Neural cell (in vitro differentiated cells): ENCODE results near the gene PRPF38B. TPM values are rescaled to one million over a fixed set of nuclear protein-coding genes. Genes with fewer than 3 reads are reported as not detected.

Experiments
- H2AFZ ChIP-seq: fragments of 200-600, 300-800 bp; sonication (generic), shearing (Covaris generic); 2 replicates; pipeline ENCODE4 v1.6.0; 2014; ENCODE audit warnings: low read depth, mild to moderate bottlenecking, antibody characterized with exemption, low read length, moderate library complexity
- H3F3A ChIP-seq: fragments of 200-600 bp; shearing (Covaris generic); 2 replicates; pipeline ENCODE4 v1.6.1; 2016; ENCODE audit warnings: mild to moderate bottlenecking, moderate library complexity, mixed read lengths, antibody characterized with exemption, low read length; ENCODE audit not compliant: insufficient read depth, poor library complexity, severe bottlenecking
- H3K27ac ChIP-seq: fragments of 200-600, 300-800 bp; sonication (generic), shearing (Covaris generic); 2 replicates; pipeline ENCODE4 v1.5.1; 2014; ENCODE audit warnings: mild to moderate bottlenecking, low read length, moderate library complexity
- H3K27me3 ChIP-seq: fragments of 300-800, 200-600 bp; sonication (generic), shearing (Covaris generic); 2 replicates; pipeline ENCODE4 v1.6.0; 2014; ENCODE audit warnings: mild to moderate bottlenecking, low read depth, low read length, moderate library complexity; ENCODE audit not compliant: insufficient read depth
- H3K36me3 ChIP-seq: fragments of 300-800, 200-600 bp; sonication (generic), shearing (Covaris generic); 2 replicates; pipeline ENCODE4 v1.5.1; 2014; ENCODE audit warnings: mild to moderate bottlenecking, antibody characterized with exemption, low read length, moderate library complexity; ENCODE audit not compliant: insufficient read depth
- H3K4me2 ChIP-seq: fragments of 300-800, 200-600 bp; sonication (generic), shearing (Covaris generic); 2 replicates; pipeline ENCODE4 v1.6.0; 2014; ENCODE audit warnings: mild to moderate bottlenecking, low read length
- H3K4me3 ChIP-seq: fragments of 300-800, 200-600 bp; sonication (generic), shearing (Covaris generic); 2 replicates; pipeline ENCODE4 v1.5.1; 2014; ENCODE audit warnings: mild to moderate bottlenecking, low read length, moderate library complexity
- H3K79me2 ChIP-seq: fragments of 200-600 bp; shearing (Covaris generic); replicated peaks from 2 replicates; pipeline ENCODE4 v1.6.0; 2014; ENCODE audit warnings: mild to moderate bottlenecking, low read length, moderate library complexity; ENCODE audit not compliant: insufficient read depth
- H3K9ac ChIP-seq: fragments of 300-800, 200-600 bp; sonication (generic), shearing (Covaris generic); 2 replicates; pipeline ENCODE4 v1.6.1; 2016; ENCODE audit warnings: mild to moderate bottlenecking, low read length, mixed read lengths
- H3K9me2 ChIP-seq: fragments of 200-600 bp; shearing (Covaris generic); 2 replicates; pipeline ENCODE4 v1.6.1; 2016; ENCODE audit warnings: mild to moderate bottlenecking, low read length, mixed read lengths; ENCODE audit not compliant: insufficient read depth
- H3K9me3 ChIP-seq: fragments of 200-600, 300-800 bp; sonication (generic), shearing (Covaris generic); 2 replicates; pipeline ENCODE4 v1.6.1; 2016; ENCODE audit warnings: mild to moderate bottlenecking, mixed run types, low read length, moderate library complexity, mixed read lengths
- H4K20me1 ChIP-seq: fragments of 200-600 bp; shearing (Covaris generic); 2 replicates; pipeline ENCODE4 v1.6.1; 2016; ENCODE audit warnings: mild to moderate bottlenecking, mixed run types; ENCODE audit not compliant: insufficient read depth
- EP300 ChIP-seq: fragments of 450-650 bp; conservative IDR thresholded peaks from 2 replicates; pipeline ENCODE4 v1.6.1; 2014; ENCODE audit warnings: antibody characterized with exemption, mild to moderate bottlenecking, moderate library complexity; ENCODE audit not compliant: poor library complexity, severe bottlenecking
- EZH2 ChIP-seq: fragments of 200-600, 300-800 bp; shearing (Covaris generic), sonication (generic); IDR thresholded peaks from 2 replicates; pipeline ENCODE4 v1.6.1; 2014; ENCODE audit warnings: antibody characterized with exemption, low read length, borderline replicate concordance, mild to moderate bottlenecking; ENCODE audit not compliant: insufficient read depth, poor library complexity, severe bottlenecking
- MXI1 ChIP-seq: fragments of 450-650 bp; conservative IDR thresholded peaks from 2 replicates; pipeline ENCODE4 v1.6.1; 2014; ENCODE audit warnings: antibody characterized with exemption, mild to moderate bottlenecking; ENCODE audit not compliant: poor library complexity, severe bottlenecking
- POLR2AphosphoS5 ChIP-seq: IDR thresholded peaks from 2 replicates; pipeline ENCODE4 v1.6.1; 2012
- RAD21 ChIP-seq: fragments of 450-650 bp; conservative IDR thresholded peaks from 2 replicates; pipeline ENCODE4 v1.6.1; 2014; ENCODE audit warnings: antibody characterized with exemption, mild to moderate bottlenecking, moderate library complexity
- SMC3 ChIP-seq: fragments of 450-650 bp; conservative IDR thresholded peaks from 2 replicates; pipeline ENCODE4 v1.6.1; 2014; ENCODE audit warnings: antibody characterized with exemption, mild to moderate bottlenecking, moderate library complexity; ENCODE audit not compliant: poor library complexity
- TAF1 ChIP-seq: IDR thresholded peaks from 2 replicates; pipeline ENCODE4 v1.6.1; 2012; ENCODE audit warnings: low read depth
- polyA plus RNA-seq: library from polyadenylated mRNA; depleted of rRNA; stranded (reverse); fragments of >200 nt; gene quantifications from 2 replicates; pipeline ENCODE4 v1.2.3, GENCODE V29; 2014
- TF ChIP-seq, protein P1 (sequence below): fragments of 450-650 bp; IDR thresholded peaks from 2 replicates; pipeline ENCODE4 v1.5.1; 2014; ENCODE audit warnings: antibody characterized with exemption, mild to moderate bottlenecking, moderate library complexity; ENCODE audit not compliant: poor library complexity, severe bottlenecking
- TF ChIP-seq, protein P2 (sequence below): IDR thresholded peaks from 2 replicates; pipeline ENCODE4 v1.6.1; 2012; ENCODE audit warnings: borderline replicate concordance

PRPF38B gene
- polyA plus RNA-seq, 1 donor from 2014 or later, result 31.9 TPM

DNA sequence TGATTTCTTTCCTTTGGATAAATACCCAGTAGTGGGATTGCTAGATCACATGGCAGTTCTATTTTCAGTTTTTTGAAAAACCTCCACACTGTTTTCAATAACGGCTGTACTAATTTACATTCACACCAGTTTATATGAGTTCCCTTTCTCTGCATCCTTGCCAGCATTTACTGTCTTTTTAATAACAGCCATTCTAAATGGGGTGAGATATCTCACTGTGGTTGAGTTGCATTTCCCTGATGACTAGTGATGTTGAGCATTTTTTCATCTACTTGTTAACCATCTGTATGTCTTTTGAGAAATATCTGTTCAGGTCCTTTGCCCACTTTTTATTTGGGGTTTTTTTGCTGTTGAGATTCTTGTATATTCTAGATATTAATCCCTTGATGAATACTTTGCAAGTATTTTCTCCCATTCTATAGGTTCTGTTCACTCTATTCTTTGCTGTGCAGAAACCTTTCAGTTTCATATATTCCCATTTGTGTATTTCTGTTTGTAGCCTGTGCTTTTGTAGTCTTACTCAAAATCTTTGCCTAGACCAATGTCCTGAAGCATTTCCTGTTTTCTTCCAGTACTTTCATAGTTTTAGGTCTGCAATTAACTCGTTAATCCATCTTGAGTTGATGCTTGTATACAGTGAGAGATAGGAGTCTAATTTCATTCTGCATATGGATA is 38.5 kb upstream of the PRPF38B start:
- Histone ChIP-seq H3K9ac (no peak overlapping the region), H3K79me2 (no peaks in the 10 kb centered on the region), H3K27ac (no peak overlapping the region), H3K27me3 (no peaks in the 10 kb centered on the region), H2AFZ (no peak overlapping the region), H3K9me2 (no peaks in the 10 kb centered on the region), H3K4me3 (no peak overlapping the region), H3K9me3 (no peaks in the 10 kb centered on the region), H3F3A (no peaks in the 10 kb centered on the region), H3K36me3 (no peaks in the 10 kb centered on the region), H4K20me1 (no peaks in the 10 kb centered on the region), H3K4me2 (no peak overlapping the region)
- TF ChIP-seq TAF1, result no peak
- no peak for TF ChIP-seq EZH2
- no peak for TF ChIP-seq RAD21
- TF ChIP-seq, protein P1, sequence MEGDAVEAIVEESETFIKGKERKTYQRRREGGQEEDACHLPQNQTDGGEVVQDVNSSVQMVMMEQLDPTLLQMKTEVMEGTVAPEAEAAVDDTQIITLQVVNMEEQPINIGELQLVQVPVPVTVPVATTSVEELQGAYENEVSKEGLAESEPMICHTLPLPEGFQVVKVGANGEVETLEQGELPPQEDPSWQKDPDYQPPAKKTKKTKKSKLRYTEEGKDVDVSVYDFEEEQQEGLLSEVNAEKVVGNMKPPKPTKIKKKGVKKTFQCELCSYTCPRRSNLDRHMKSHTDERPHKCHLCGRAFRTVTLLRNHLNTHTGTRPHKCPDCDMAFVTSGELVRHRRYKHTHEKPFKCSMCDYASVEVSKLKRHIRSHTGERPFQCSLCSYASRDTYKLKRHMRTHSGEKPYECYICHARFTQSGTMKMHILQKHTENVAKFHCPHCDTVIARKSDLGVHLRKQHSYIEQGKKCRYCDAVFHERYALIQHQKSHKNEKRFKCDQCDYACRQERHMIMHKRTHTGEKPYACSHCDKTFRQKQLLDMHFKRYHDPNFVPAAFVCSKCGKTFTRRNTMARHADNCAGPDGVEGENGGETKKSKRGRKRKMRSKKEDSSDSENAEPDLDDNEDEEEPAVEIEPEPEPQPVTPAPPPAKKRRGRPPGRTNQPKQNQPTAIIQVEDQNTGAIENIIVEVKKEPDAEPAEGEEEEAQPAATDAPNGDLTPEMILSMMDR, result no peak
- TF ChIP-seq, protein P2, sequence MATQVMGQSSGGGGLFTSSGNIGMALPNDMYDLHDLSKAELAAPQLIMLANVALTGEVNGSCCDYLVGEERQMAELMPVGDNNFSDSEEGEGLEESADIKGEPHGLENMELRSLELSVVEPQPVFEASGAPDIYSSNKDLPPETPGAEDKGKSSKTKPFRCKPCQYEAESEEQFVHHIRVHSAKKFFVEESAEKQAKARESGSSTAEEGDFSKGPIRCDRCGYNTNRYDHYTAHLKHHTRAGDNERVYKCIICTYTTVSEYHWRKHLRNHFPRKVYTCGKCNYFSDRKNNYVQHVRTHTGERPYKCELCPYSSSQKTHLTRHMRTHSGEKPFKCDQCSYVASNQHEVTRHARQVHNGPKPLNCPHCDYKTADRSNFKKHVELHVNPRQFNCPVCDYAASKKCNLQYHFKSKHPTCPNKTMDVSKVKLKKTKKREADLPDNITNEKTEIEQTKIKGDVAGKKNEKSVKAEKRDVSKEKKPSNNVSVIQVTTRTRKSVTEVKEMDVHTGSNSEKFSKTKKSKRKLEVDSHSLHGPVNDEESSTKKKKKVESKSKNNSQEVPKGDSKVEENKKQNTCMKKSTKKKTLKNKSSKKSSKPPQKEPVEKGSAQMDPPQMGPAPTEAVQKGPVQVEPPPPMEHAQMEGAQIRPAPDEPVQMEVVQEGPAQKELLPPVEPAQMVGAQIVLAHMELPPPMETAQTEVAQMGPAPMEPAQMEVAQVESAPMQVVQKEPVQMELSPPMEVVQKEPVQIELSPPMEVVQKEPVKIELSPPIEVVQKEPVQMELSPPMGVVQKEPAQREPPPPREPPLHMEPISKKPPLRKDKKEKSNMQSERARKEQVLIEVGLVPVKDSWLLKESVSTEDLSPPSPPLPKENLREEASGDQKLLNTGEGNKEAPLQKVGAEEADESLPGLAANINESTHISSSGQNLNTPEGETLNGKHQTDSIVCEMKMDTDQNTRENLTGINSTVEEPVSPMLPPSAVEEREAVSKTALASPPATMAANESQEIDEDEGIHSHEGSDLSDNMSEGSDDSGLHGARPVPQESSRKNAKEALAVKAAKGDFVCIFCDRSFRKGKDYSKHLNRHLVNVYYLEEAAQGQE, result no peak
- TF ChIP-seq EP300, result no peak
- TF ChIP-seq SMC3, result no peak
- no peak for TF ChIP-seq MXI1
- TF ChIP-seq POLR2AphosphoS5, result no peak

DNA sequence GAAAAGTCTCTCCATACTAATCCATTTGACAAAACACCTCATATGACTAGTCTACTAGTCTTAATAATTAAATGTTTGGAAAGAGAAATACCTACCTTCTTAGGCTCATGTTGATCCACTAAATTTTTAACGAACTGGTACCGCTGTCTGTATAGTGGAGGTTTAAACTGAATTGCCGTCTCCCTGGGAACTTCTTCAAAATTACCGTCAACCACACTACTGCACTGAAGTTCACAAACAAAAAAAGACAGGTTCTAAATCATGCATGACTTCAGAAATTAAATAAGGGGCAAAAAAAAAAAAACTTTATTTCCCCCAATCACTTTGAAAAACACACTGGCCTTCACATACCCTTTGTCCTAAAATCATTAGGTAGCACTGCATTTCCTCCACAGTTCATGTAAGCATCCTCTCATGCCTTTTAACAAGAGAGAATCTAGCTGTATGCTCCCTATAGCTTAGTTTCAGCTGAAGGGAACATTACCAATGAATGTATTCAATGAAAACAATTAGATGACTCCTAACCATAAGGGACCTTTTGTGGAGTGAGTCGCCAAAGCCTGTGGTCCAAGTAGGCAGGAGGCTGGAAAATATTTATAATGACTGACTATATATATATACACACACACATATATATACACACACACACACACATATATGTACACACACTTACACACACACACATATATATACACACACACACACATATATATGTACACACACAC is 34.6 kb upstream of the PRPF38B start:
- Histone ChIP-seq H3K79me2 (no peaks in the 10 kb centered on the region), H3K9me3 (no peaks in the 10 kb centered on the region), H3K27me3 (no peaks in the 10 kb centered on the region), H3K36me3 (no peaks in the 10 kb centered on the region), H3K9ac (no peak overlapping the region), H3F3A (no peaks in the 10 kb centered on the region), H3K27ac (no peak overlapping the region), H4K20me1 (no peaks in the 10 kb centered on the region), H2AFZ (no peak overlapping the region), H3K4me2 (no peak overlapping the region), H3K9me2 (no peaks in the 10 kb centered on the region), H3K4me3 (no peak overlapping the region)
- TF ChIP-seq TAF1 (no peak), EP300 (no peak), EZH2 (no peak), POLR2AphosphoS5 (no peak), MXI1 (no peak), RAD21 (no peak), SMC3 (no peak)
- TF ChIP-seq, protein P2, result no peak
- TF ChIP-seq, protein P1, result no peak
